Measurements from ENCODE around the gene RAB7A.

GRCh38 chr3:128735287-128735686 is 9.3 kb downstream of the RAB7A start:
- TF ChIP-seq CTCF (IDR thresholded peaks at IDR 0.05) (no peak), POLR2A (IDR thresholded peaks at IDR 0.05) (no peak)
